SH-SY5Y (cell line): ENCODE measurements around the gene HEATR9.

Source experiments
- GATA2 ChIP-seq: IDR thresholded peaks from 2 replicates; pipeline ENCODE4 v1.6.1; 2011; ENCODE audit warnings: mild to moderate bottlenecking, low read depth, low read length
- GATA3 ChIP-seq: IDR thresholded peaks from 2 replicates; pipeline ENCODE4 v1.6.1; 2011; ENCODE audit warnings: low read depth, mild to moderate bottlenecking, low read length, moderate library complexity

GRCh38 chr17:35843698-35844097 is 25.0 kb downstream of the HEATR9 start:
- no peak for TF ChIP-seq GATA2
- no peak for TF ChIP-seq GATA3
